Lower leg skin (tissue), 3 donors: Measurements from ENCODE around the gene LITAFD.

Source experiments
- CTCF ChIP-seq, 3 donors: fragments of 450-650 bp; IDR thresholded peaks; one replicate each; pipeline ENCODE4 v1.5.1; 2016; ENCODE audit warnings: antibody characterized with exemption in 3 of 3, mild to moderate bottlenecking in 3 of 3, moderate library complexity in 2 of 3
- POLR2A ChIP-seq, 2 donors: fragments of 450-650 bp; IDR thresholded peaks; one replicate each; pipeline ENCODE4 v1.6.1; 2016 to 2017; ENCODE audit warnings: antibody characterized with exemption in 2 of 2, mild to moderate bottlenecking in 1 of 2, moderate library complexity in 1 of 2

- TF ChIP-seq POLR2A (IDR thresholded peaks at IDR 0.05) = no peak
- TF ChIP-seq CTCF (IDR thresholded peaks at IDR 0.05) = no peak
These were observed 14.8 kb upstream of the LITAFD start for GRCh38 chr16:8867216-8867931.
